ENCODE measurements around the gene NTM.

The NTM gene

DNA sequence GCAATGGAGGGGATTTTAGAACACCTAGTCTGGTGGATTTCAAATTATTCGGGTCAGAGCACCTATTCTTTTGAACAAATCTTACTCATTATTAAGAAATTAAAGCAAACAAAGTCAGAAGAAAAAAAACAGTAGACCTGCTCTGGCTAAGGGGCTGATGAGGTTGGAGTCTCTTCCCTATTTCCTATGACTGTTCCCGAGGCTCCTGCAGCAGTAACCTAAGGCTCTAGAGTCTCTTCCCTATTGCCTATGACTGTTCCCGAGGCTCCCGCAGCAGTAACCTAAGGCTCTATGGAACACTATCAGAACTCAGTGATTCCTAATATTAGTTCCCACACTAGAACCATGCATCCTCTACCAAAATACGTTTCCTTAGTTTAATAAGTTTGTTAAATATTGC is 607.9 kb downstream of the NTM start:
- no peak for DNase-seq (ENCODE audit: insufficient read length, low spot score)
- TF ChIP-seq TAF1 (IDR thresholded peaks at IDR 0.05; ENCODE audit: low read depth, low read length) (no peak), SPI1 (IDR thresholded peaks at IDR 0.05; ENCODE audit: low read depth, low read length) (no peak), POLR2A (IDR thresholded peaks at IDR 0.05; ENCODE audit: low read depth, low read length) (no peak), POU2F2 (IDR thresholded peaks at IDR 0.05; ENCODE audit: low read depth, low read length) (no peak), POLR2AphosphoS5 (IDR thresholded peaks at IDR 0.05; ENCODE audit: low read depth, low read length) (no peak), PAX5 (IDR thresholded peaks at IDR 0.05; ENCODE audit: insufficient read depth, low read length, severe bottlenecking) (no peak)
- no peak for FAIRE-seq

- DNase-seq (ENCODE audit: insufficient read length, low spot score) (no peak), FAIRE-seq (no peak)
- TF ChIP-seq POLR2AphosphoS5 (IDR thresholded peaks at IDR 0.05; ENCODE audit: low read depth, low read length) (no peak), SPI1 (IDR thresholded peaks at IDR 0.05; ENCODE audit: low read depth, low read length) (no peak), POLR2A (IDR thresholded peaks at IDR 0.05; ENCODE audit: low read depth, low read length) (no peak), TAF1 (IDR thresholded peaks at IDR 0.05; ENCODE audit: low read depth, low read length) (no peak), POU2F2 (IDR thresholded peaks at IDR 0.05; ENCODE audit: low read depth, low read length) (no peak), PAX5 (IDR thresholded peaks at IDR 0.05; ENCODE audit: insufficient read depth, low read length, severe bottlenecking) (no peak)
Observed at GRCh38 chr11:131979364-131979763, 608.9 kb downstream of the NTM start.

DNA sequence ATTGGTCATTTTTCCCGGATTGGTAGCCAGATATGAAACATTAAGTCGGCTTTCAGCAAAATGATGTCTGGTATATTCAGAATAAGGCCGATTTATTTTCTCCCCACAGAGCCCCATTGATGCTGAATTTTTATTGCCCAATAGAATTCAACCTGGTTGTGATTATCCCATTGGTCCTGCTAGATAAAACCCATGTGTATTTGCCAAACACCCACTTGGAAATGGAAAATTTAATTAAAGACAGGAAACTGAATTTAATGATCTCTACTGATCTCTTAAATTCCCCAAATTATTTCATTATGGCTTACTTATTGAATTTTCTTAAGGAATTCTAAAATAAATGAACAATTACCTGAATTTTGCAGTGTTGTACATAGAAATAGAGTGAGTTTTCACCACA is 609.8 kb downstream of the NTM start:
- DNase-seq (ENCODE audit: insufficient read length, low spot score) (no peak), FAIRE-seq (no peak)
- TF ChIP-seq POU2F2 (IDR thresholded peaks at IDR 0.05; ENCODE audit: low read depth, low read length) (no peak), POLR2A (IDR thresholded peaks at IDR 0.05; ENCODE audit: low read depth, low read length) (no peak), PAX5 (IDR thresholded peaks at IDR 0.05; ENCODE audit: insufficient read depth, low read length, severe bottlenecking) (no peak), POLR2AphosphoS5 (IDR thresholded peaks at IDR 0.05; ENCODE audit: low read depth, low read length) (no peak), TAF1 (IDR thresholded peaks at IDR 0.05; ENCODE audit: low read depth, low read length) (no peak), SPI1 (IDR thresholded peaks at IDR 0.05; ENCODE audit: low read depth, low read length) (no peak)

- FAIRE-seq: no peak
- no peak for DNase-seq (ENCODE audit: insufficient read length, low spot score)
Observed at GRCh38 chr11:131980888-131981668, 610.7 kb downstream of the NTM start.

DNA sequence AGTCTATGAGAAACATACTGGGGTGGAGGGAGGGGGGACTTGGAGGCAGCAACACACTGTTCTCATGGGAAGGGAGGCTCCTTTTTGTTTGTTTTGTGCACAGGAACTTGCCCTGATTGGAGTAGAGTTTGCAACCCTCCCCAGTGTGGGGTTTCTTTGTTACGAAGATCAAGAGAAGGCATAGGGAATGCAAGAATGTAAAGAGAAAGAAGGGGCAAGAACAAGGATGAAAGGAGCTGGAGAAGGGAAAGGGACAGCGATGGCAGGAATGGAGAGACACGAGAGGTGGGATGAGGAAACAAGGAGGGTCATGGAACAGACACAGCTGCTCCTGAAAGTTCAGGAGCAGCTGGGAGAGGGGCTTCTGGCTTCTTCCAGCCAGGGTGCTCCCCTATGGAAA is 611.7 kb downstream of the NTM start:
- TF ChIP-seq POLR2A (IDR thresholded peaks at IDR 0.05; ENCODE audit: low read depth, low read length) (no peak), PAX5 (IDR thresholded peaks at IDR 0.05; ENCODE audit: insufficient read depth, low read length, severe bottlenecking) (no peak), TAF1 (IDR thresholded peaks at IDR 0.05; ENCODE audit: low read depth, low read length) (no peak), POU2F2 (IDR thresholded peaks at IDR 0.05; ENCODE audit: low read depth, low read length) (no peak), SPI1 (IDR thresholded peaks at IDR 0.05; ENCODE audit: low read depth, low read length) (no peak), POLR2AphosphoS5 (IDR thresholded peaks at IDR 0.05; ENCODE audit: low read depth, low read length) (no peak)
- FAIRE-seq (no peak), DNase-seq (ENCODE audit: insufficient read length, low spot score) (no peak)

More at GRCh38 chr11:131980888-131981668, 610.7 kb downstream of the NTM start:
- TF ChIP-seq TAF1 (IDR thresholded peaks at IDR 0.05; ENCODE audit: low read depth, low read length): no peak
- no peak for TF ChIP-seq POU2F2 (IDR thresholded peaks at IDR 0.05; ENCODE audit: low read depth, low read length)
- TF ChIP-seq POLR2A (IDR thresholded peaks at IDR 0.05; ENCODE audit: low read depth, low read length): no peak
- TF ChIP-seq SPI1 (IDR thresholded peaks at IDR 0.05; ENCODE audit: low read depth, low read length): no peak
- TF ChIP-seq POLR2AphosphoS5 (IDR thresholded peaks at IDR 0.05; ENCODE audit: low read depth, low read length): no peak
- no peak for TF ChIP-seq PAX5 (IDR thresholded peaks at IDR 0.05; ENCODE audit: insufficient read depth, low read length, severe bottlenecking)

- no peak for FAIRE-seq
- no peak for DNase-seq (ENCODE audit: insufficient read length, low spot score)
- TF ChIP-seq PAX5 (IDR thresholded peaks at IDR 0.05; ENCODE audit: insufficient read depth, low read length, severe bottlenecking) (no peak), SPI1 (IDR thresholded peaks at IDR 0.05; ENCODE audit: low read depth, low read length) (no peak), POU2F2 (IDR thresholded peaks at IDR 0.05; ENCODE audit: low read depth, low read length) (no peak), TAF1 (IDR thresholded peaks at IDR 0.05; ENCODE audit: low read depth, low read length) (no peak)
Observed at GRCh38 chr11:131985846-131986301, 615.5 kb downstream of the NTM start.

DNA sequence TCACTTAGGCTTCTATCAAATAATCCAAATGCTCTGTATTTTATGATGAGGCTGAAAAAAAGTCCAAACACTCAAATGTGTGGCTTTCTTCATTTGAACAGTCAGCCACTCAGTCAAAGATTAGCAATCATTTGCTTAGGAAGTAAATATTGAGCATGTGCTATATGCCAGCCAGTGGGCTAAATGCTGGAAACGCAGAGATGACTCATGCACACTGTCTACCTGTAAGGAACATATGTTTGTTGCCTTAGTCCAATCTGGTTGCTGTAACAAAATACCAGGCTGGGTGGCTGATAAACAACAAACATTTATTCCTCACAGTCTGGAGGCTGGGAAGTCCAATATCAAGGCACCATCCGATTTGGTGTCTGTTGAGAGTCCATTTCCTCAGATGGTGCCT is 617.3 kb downstream of the NTM start:
- DNase-seq (ENCODE audit: insufficient read length, low spot score): no peak
- TF ChIP-seq TAF1 (IDR thresholded peaks at IDR 0.05; ENCODE audit: low read depth, low read length) (no peak), POU2F2 (IDR thresholded peaks at IDR 0.05; ENCODE audit: low read depth, low read length) (no peak), PAX5 (IDR thresholded peaks at IDR 0.05; ENCODE audit: insufficient read depth, low read length, severe bottlenecking) (no peak), POLR2AphosphoS5 (IDR thresholded peaks at IDR 0.05; ENCODE audit: low read depth, low read length) (no peak), SPI1 (IDR thresholded peaks at IDR 0.05; ENCODE audit: low read depth, low read length) (no peak), POLR2A (IDR thresholded peaks at IDR 0.05; ENCODE audit: low read depth, low read length) (no peak)
- FAIRE-seq: no peak

- no peak for FAIRE-seq
- no peak for DNase-seq (ENCODE audit: insufficient read length, low spot score)
- TF ChIP-seq POLR2AphosphoS5 (IDR thresholded peaks at IDR 0.05; ENCODE audit: low read depth, low read length) (no peak), SPI1 (IDR thresholded peaks at IDR 0.05; ENCODE audit: low read depth, low read length) (no peak), PAX5 (IDR thresholded peaks at IDR 0.05; ENCODE audit: insufficient read depth, low read length, severe bottlenecking) (no peak)
Observed at GRCh38 chr11:131991606-131992005, 621.2 kb downstream of the NTM start.

- TF ChIP-seq SPI1 (IDR thresholded peaks at IDR 0.05; ENCODE audit: low read depth, low read length) (no peak), POU2F2 (IDR thresholded peaks at IDR 0.05; ENCODE audit: low read depth, low read length) (no peak), POLR2AphosphoS5 (IDR thresholded peaks at IDR 0.05; ENCODE audit: low read depth, low read length) (no peak), PAX5 (IDR thresholded peaks at IDR 0.05; ENCODE audit: insufficient read depth, low read length, severe bottlenecking) (no peak), TAF1 (IDR thresholded peaks at IDR 0.05; ENCODE audit: low read depth, low read length) (no peak), POLR2A (IDR thresholded peaks at IDR 0.05; ENCODE audit: low read depth, low read length) (no peak)
- DNase-seq (ENCODE audit: insufficient read length, low spot score): no peak
- FAIRE-seq: no peak
Observed at GRCh38 chr11:131993246-131993645, 622.8 kb downstream of the NTM start.

DNA sequence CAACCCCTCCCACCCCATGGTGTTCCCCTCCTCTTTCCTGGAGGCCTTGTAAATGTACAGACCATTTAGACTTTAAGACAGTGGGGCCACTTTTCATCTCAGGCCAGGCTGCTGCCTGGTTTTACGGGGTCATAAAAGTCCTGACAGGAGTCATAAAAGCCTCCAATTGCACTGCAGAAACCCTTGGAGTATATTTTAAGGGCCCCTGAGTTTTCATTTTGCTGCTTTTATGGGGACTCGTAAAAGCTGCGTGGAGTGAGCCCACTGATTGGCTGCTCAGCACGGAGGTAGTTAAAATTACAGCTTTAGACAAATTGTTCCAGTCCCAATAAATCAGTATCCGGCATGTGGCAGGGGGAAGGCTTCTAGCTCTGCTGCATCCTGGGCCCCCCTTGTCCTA is 627.6 kb downstream of the NTM start:
- FAIRE-seq: no peak
- no peak for TF ChIP-seq SPI1 (IDR thresholded peaks at IDR 0.05; ENCODE audit: low read depth, low read length)
- no peak for TF ChIP-seq TAF1 (IDR thresholded peaks at IDR 0.05; ENCODE audit: low read depth, low read length)
- no peak for TF ChIP-seq PAX5 (IDR thresholded peaks at IDR 0.05; ENCODE audit: insufficient read depth, low read length, severe bottlenecking)
- no peak for TF ChIP-seq POLR2A (IDR thresholded peaks at IDR 0.05; ENCODE audit: low read depth, low read length)
- TF ChIP-seq POLR2AphosphoS5 (IDR thresholded peaks at IDR 0.05; ENCODE audit: low read depth, low read length): no peak
- TF ChIP-seq POU2F2 (IDR thresholded peaks at IDR 0.05; ENCODE audit: low read depth, low read length): no peak
- DNase-seq (ENCODE audit: insufficient read length, low spot score): no peak

Data from GM12891 (cell line).